GM12864 (cell line): ENCODE results near the gene HOXB3.

Source experiments
- DNase-seq: peaks from one replicate; pipeline ENCODE4 v3.0.0-alpha.2; 2011; ENCODE audit warnings: low read depth
- H3K4me3 ChIP-seq: 2 replicates; pipeline ENCODE4 v1.5.1; 2011; ENCODE audit warnings: mild to moderate bottlenecking, low read depth, low read length, control low read depth
- TF ChIP-seq, protein P1 (sequence below): IDR thresholded peaks from 2 replicates; pipeline ENCODE4 v1.5.1; 2011; ENCODE audit warnings: low read depth, mild to moderate bottlenecking, moderate library complexity, low read length, control low read depth, inconsistent platforms; ENCODE audit errors: missing control alignments

The HOXB3 gene

DNA sequence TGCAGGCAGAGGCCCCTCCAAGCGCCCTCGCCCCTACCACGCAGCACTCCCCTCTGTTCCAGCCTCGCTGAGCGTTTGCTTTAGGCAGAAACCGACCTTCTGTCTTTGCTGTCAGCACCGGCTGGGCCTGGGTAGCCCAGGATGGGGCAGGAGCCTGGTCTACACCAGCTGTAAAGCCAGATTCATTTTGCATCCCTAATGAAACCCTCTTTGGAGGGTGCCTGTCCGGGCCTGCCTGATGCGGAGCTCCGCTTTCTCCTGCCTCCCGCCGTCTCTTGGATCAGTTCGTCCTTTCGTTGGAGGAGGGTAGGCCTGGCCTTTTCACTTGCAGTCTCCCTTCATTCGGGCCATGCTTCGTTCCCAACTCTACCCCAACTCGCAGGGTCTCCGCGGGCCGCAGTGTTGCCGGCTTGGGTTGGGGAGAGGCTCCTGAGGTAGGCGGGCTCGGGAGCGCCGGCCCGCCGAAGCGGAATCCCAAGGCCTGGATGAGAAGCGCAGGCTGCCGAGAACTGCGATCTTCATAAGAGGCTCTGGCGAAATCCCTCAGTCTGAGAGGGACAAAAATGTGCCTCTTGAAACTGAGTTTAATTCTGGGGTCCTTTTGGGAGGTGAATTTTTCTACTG, 29.9 kb upstream of the HOXB3 start:
- DNase-seq: no peak
- TF ChIP-seq, protein P1, sequence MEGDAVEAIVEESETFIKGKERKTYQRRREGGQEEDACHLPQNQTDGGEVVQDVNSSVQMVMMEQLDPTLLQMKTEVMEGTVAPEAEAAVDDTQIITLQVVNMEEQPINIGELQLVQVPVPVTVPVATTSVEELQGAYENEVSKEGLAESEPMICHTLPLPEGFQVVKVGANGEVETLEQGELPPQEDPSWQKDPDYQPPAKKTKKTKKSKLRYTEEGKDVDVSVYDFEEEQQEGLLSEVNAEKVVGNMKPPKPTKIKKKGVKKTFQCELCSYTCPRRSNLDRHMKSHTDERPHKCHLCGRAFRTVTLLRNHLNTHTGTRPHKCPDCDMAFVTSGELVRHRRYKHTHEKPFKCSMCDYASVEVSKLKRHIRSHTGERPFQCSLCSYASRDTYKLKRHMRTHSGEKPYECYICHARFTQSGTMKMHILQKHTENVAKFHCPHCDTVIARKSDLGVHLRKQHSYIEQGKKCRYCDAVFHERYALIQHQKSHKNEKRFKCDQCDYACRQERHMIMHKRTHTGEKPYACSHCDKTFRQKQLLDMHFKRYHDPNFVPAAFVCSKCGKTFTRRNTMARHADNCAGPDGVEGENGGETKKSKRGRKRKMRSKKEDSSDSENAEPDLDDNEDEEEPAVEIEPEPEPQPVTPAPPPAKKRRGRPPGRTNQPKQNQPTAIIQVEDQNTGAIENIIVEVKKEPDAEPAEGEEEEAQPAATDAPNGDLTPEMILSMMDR: no peak
- no peak overlapping the region for H3K4me3 ChIP-seq

DNA sequence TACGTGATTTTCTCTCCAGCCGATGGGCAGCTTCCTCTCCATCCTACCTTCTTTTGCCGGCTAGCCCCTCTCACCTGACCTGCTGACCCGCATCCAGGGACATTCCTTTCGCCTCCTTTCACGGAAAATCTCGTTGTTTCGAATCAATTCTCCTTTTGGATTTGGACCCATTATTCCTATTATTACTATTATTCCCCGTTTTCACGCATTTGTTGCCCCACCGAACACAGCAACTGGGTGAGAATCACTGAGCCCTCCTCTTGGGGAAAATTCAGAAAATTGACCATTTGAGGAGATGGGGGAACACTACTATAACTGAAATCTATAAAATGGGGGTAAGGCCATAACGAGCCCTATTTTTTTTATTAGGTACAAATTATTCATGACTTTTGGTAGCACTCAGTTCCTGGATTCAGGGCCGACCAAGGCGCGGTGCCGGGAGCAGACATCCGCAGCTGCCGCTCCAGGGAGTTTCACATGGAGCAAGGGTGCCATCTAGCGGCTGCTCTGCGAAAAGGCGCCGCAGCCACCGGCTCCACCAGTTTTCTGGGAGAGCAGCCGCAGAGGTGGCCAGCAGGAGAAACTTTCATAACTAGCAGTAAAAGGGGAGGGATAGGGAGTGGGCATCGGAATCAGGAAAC, 28.3 kb upstream of the HOXB3 start:
- no peak overlapping the region for H3K4me3 ChIP-seq
- no peak for DNase-seq
- TF ChIP-seq, protein P1: peak; percentile 83

DNA sequence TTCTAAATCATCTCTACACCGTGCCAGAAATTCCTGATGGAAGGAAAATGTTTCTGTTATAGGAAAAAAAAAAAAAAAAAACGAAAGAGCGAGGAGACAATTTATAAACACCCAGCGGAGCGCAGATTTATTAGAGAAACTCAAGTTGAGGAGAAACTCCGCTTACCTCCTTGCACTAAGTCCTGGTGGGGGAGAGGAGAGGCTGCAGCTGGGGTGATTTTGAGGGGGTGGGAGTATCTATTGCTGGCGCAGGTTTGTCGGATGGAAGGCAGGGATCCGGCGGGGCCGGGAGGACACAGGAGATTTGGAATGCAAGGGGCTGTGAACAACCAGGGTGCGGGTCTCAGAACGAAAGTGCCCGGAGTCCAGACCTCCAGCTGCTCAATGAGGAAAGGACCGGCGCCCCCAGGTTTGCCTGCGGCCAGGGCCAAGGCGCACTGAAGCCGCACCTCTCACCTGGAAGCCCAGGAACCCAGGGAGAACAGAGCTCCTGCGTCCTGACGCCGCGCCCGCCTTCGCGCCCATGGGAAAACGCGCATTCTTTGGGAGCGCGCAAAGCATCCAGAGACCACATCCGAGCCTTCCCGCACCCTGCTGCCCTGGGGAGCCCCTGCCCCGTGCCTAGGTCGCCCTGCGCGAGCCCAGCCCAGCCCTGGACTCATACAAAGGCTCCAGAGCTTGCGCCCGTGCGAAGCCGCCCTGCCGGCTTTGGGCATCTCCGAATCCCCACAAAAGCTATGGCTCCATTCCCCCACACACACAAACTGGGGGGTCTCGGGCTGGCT, 27.6 kb upstream of the HOXB3 start:
- TF ChIP-seq, protein P1: no peak
- no peak for DNase-seq
- no peak overlapping the region for H3K4me3 ChIP-seq

DNA sequence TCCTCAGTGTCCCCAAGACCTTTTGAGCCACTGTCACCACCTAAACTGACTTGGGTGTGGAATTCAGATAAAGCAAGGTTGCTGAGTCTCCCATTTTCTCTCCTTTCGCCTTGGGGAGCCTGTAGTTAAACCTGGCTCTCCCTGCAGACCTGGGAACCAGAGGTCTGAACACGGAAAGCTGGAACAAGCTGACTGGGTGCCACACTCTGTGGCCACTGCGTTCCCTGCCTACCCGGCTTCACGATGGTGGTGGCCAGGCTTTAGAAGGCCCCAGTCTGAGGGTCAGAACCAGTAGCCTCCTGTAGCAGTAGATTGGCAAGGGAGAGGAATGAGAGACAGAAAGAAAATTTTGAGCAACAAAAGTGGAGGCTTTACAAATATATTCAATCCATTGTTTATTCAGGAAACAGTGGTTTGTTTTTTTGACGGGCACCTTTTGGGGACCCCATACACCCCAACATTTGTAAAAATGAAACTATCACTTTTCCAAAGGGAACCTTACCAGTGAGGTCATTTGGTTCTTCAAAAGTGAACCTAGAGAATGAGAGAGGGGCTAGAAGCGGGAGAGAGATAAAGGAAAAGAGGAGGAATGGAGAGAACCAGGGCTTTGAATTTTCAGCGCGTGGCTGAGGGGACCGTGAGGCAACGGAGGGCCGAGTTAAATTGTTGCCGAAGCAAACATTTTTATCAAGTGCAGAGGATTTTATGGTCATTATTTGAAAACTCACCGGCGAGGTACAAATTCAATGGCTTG, 26.9 kb upstream of the HOXB3 start:
- DNase-seq: no peak
- TF ChIP-seq, protein P1: no peak

DNA sequence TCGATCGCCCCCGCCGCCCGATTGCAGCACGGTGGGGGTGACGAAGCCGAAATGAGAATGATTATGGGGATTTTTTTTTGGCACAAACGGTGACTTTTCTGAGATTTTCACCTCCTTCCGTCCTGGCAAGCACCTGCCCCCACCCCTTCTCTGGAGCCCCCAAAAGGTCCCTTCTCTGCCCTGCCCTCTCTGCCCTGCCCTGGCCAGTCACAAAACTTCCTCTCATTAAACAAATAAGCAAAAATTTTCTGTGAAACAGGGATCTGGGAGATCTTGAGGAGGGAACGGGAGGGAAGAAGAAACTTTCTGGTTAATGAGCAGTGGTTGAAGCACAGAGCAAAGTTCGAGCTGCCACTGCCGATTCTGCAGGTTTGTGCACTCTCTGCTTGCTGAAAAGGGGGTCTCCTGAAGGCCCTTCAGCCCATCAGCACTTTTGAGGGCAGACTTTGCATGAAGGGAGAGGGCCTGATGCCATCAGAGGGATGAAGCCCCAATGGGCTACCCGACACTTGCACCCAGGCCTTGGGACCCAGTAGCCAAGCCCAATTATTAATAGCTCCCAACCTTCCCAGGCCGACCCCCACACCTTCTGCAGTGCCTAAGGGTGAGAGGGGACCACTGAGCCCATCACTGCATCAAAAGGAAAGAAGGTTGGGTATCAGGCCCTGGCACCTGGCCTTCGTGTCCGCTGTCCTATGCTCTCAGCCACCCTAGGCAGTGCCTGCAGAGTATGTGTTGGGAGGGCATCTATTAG, 26.1 kb upstream of the HOXB3 start:
- TF ChIP-seq, protein P1: no peak
- no peak overlapping the region for H3K4me3 ChIP-seq
- no peak for DNase-seq

More for the DNA sequence above, 26.9 kb upstream of the HOXB3 start:
- H3K4me3 ChIP-seq: no peak overlapping the region
